Calu3 (cell line): Measurements from ENCODE around the gene ADAM15. TPM values are rescaled to one million over a fixed set of nuclear protein-coding genes. Genes with fewer than 3 reads are reported as not detected.
A peak's percentile ranks its signal among the peaks of the same experiment; 100 is the strongest.

Experiments
- BruUV-seq: library from RNA; stranded (reverse); fragments of 400-500 nt; replicated peaks from 2 replicates; lab custom pipeline; 2021; lab: Mats Ljungman, UMichigan
- CTCF ChIA-PET: fragments of 300-600 bp; sonication (Branson Sonifier 250); formaldehyde crosslinking; loops from one replicate; lab custom pipeline; 2022; ENCODE audit warnings: antibody characterized with exemption; lab: Charles Lee
- DNase-seq: peaks from one replicate; pipeline ENCODE4 v3.0.0; 2022
- H3K27ac Mint-ChIP-seq: one replicate; pipeline ENCODE4 v1.8.0; 2022; ENCODE audit warnings: mixed read lengths; ENCODE audit not compliant: unreplicated experiment
- H3K27me3 Mint-ChIP-seq: one replicate; pipeline ENCODE4 v1.8.0; 2022; ENCODE audit warnings: mixed read lengths; ENCODE audit not compliant: unreplicated experiment
- H3K36me3 Mint-ChIP-seq: one replicate; pipeline ENCODE4 v1.8.0; 2022; ENCODE audit warnings: mild to moderate bottlenecking, moderate library complexity, mixed read lengths; ENCODE audit not compliant: insufficient read depth, unreplicated experiment
- H3K4me1 Mint-ChIP-seq: one replicate; pipeline ENCODE4 v1.8.0; 2022; ENCODE audit warnings: mild to moderate bottlenecking, low read depth, mixed read lengths; ENCODE audit not compliant: unreplicated experiment
- H3K4me3 Mint-ChIP-seq: one replicate; pipeline ENCODE4 v1.8.0; 2022; ENCODE audit warnings: mild to moderate bottlenecking, low read depth, moderate library complexity, mixed read lengths; ENCODE audit not compliant: unreplicated experiment
- H3K9me3 Mint-ChIP-seq: one replicate; pipeline ENCODE4 v1.8.0; 2022; ENCODE audit warnings: low read depth, mixed read lengths; ENCODE audit not compliant: unreplicated experiment
- intact Hi-C: fragments of 100-400 bp; cut with micrococcal nuclease; formaldehyde crosslinking; loops from one replicate; pipeline ENCODE4 v1.10.0; 2022; ENCODE audit not compliant: unreplicated experiment
- total RNA-seq: library from RNA; stranded (reverse); gene quantifications from 2 replicates; pipeline ENCODE4 v1.2.3, GENCODE V29; 2022
- TF ChIP-seq, protein P1 (sequence below): fragments of 200-600 bp; IDR thresholded peaks from one replicate; pipeline ENCODE4 v1.8.0; 2022; ENCODE audit warnings: antibody characterized with exemption; ENCODE audit not compliant: unreplicated experiment

ADAM15 gene
- total RNA-seq, 1 experiment from 2014 or later: 99.1 TPM

- H3K4me1 Mint-ChIP-seq: peaks cover 14% of the 10 kb centered on the region
- TF ChIP-seq, protein P1, sequence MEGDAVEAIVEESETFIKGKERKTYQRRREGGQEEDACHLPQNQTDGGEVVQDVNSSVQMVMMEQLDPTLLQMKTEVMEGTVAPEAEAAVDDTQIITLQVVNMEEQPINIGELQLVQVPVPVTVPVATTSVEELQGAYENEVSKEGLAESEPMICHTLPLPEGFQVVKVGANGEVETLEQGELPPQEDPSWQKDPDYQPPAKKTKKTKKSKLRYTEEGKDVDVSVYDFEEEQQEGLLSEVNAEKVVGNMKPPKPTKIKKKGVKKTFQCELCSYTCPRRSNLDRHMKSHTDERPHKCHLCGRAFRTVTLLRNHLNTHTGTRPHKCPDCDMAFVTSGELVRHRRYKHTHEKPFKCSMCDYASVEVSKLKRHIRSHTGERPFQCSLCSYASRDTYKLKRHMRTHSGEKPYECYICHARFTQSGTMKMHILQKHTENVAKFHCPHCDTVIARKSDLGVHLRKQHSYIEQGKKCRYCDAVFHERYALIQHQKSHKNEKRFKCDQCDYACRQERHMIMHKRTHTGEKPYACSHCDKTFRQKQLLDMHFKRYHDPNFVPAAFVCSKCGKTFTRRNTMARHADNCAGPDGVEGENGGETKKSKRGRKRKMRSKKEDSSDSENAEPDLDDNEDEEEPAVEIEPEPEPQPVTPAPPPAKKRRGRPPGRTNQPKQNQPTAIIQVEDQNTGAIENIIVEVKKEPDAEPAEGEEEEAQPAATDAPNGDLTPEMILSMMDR: no peak
- no peak overlapping the region for H3K27ac Mint-ChIP-seq
- no TSS peak for BruUV-seq
- CTCF ChIA-PET: interaction anchor here (0.6 to 0.8 kb wide), 2 partner anchors 9 to 17 kb away, joined by 3 to 5 read pairs; no protein-coding TSS in a partner anchor
- H3K36me3 Mint-ChIP-seq: peaks cover 37% of the 10 kb centered on the region
- intact Hi-C loops: no loop called here
- no peaks in the 10 kb centered on the region for H3K27me3 Mint-ChIP-seq
- DNase-seq: no peak
- no peak overlapping the region for H3K4me3 Mint-ChIP-seq
- no peaks in the 10 kb centered on the region for H3K9me3 Mint-ChIP-seq
Observed at GRCh38 chr1:155012776-155013602, 38.1 kb upstream of the ADAM15 start.

DNA sequence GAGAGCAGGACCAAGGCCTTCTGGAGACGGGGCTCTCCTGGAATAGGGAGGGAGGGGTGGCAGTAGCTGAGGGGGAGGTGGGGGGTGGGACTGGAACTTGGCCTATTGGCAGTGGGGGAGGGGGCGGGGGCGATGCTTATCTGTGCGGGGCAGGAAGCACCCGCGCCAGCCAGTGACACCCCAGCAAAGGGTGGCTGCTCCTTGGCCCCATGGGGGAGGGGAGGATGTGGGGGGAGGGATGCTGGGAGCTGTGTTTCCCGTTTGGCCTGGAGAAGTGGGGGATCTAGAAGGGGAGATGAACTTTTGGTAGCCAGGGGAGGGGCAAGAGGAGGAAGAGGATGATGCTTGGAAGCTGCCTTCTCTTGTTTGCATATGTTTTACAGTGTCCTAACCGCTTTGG is 37.5 kb upstream of the ADAM15 start:
- Mint-ChIP-seq H3K4me1 (peaks cover 17% of the 10 kb centered on the region), H3K36me3 (peaks cover 39% of the 10 kb centered on the region)
- intact Hi-C loops: no loop called here

GRCh38 chr1:155014709-155015508 is 36.2 kb upstream of the ADAM15 start:
- TF ChIP-seq, protein P1: no peak
- peaks cover 30% of the 10 kb centered on the region for H3K4me1 Mint-ChIP-seq
- intact Hi-C loops: no loop called here

More for the DNA sequence above, 37.5 kb upstream of the ADAM15 start:
- Mint-ChIP-seq H3K4me3 (no peak overlapping the region), H3K27ac (no peak overlapping the region), H3K27me3 (no peaks in the 10 kb centered on the region), H3K9me3 (no peaks in the 10 kb centered on the region)
- CTCF ChIA-PET: interaction anchor here (0.6 to 0.8 kb wide), 2 partner anchors 16 to 30 kb away, joined by 5 read pairs; no protein-coding TSS in a partner anchor
- BruUV-seq: no TSS peak
- no peak for DNase-seq
- TF ChIP-seq, protein P1: no peak

GRCh38 chr1:155015527-155016230 is 35.4 kb upstream of the ADAM15 start:
- no peak for DNase-seq
- Mint-ChIP-seq H3K27me3 (no peaks in the 10 kb centered on the region), H3K9me3 (no peaks in the 10 kb centered on the region), H3K4me3 (no peak overlapping the region), H3K36me3 (peaks cover 51% of the 10 kb centered on the region), H3K27ac (peak overlapping the region; percentile 51), H3K4me1 (peaks cover 30% of the 10 kb centered on the region)
- no TSS peak for BruUV-seq
- CTCF ChIA-PET: interaction anchor here (0.6 to 1.2 kb wide), 3 partner anchors 12 to 109 kb away, joined by 3 to 6 read pairs (median 3); partner anchors contain the start of gene ZBTB7B
- intact Hi-C loops: loop anchor here (2.0 kb wide), 1 partner anchor 13 kb away; the partner anchor contains the start of gene ZBTB7B
- TF ChIP-seq, protein P1: no peak

More at GRCh38 chr1:155014709-155015508, 36.2 kb upstream of the ADAM15 start:
- no TSS peak for BruUV-seq
- no peak for DNase-seq
- Mint-ChIP-seq H3K27me3 (no peaks in the 10 kb centered on the region), H3K36me3 (peaks cover 46% of the 10 kb centered on the region), H3K9me3 (no peaks in the 10 kb centered on the region), H3K27ac (no peak overlapping the region), H3K4me3 (no peak overlapping the region)
- CTCF ChIA-PET: interaction anchor here (0.9 kb wide), 1 partner anchor 11 kb away, joined by 3 read pairs; no protein-coding TSS in a partner anchor
